Nephron progenitor cell (in vitro differentiated cells): ENCODE results near the gene CREB5.

Experiments
- DNase-seq: peaks from one replicate; pipeline ENCODE4 v3.0.0; 2021
- H3K27ac Mint-ChIP-seq: 2 replicates; pipeline ENCODE4 v1.8.0; 2021; ENCODE audit warnings: mild to moderate bottlenecking, moderate library complexity, mixed read lengths
- H3K27me3 Mint-ChIP-seq: 2 replicates; pipeline ENCODE4 v1.8.0; 2021; ENCODE audit warnings: mild to moderate bottlenecking, low read depth, mixed read lengths; ENCODE audit not compliant: poor library complexity
- H3K36me3 Mint-ChIP-seq: 2 replicates; pipeline ENCODE4 v1.8.0; 2021; ENCODE audit warnings: low read depth, mixed read lengths
- H3K4me1 Mint-ChIP-seq: 2 replicates; pipeline ENCODE4 v1.8.0; 2021; ENCODE audit warnings: mixed read lengths
- H3K4me3 Mint-ChIP-seq: 2 replicates; pipeline ENCODE4 v1.8.0; 2021; ENCODE audit warnings: mild to moderate bottlenecking, moderate library complexity, mixed read lengths
- H3K9me3 Mint-ChIP-seq: 2 replicates; pipeline ENCODE4 v1.8.0; 2021; ENCODE audit warnings: mild to moderate bottlenecking, moderate library complexity, mixed read lengths
- TF ChIP-seq, protein P1 (sequence below): fragments of 200-600 bp; sonication (generic); IDR thresholded peaks from 2 replicates; pipeline ENCODE4 v1.5.0; 2021; ENCODE audit warnings: antibody characterized with exemption

Gene CREB5

DNA sequence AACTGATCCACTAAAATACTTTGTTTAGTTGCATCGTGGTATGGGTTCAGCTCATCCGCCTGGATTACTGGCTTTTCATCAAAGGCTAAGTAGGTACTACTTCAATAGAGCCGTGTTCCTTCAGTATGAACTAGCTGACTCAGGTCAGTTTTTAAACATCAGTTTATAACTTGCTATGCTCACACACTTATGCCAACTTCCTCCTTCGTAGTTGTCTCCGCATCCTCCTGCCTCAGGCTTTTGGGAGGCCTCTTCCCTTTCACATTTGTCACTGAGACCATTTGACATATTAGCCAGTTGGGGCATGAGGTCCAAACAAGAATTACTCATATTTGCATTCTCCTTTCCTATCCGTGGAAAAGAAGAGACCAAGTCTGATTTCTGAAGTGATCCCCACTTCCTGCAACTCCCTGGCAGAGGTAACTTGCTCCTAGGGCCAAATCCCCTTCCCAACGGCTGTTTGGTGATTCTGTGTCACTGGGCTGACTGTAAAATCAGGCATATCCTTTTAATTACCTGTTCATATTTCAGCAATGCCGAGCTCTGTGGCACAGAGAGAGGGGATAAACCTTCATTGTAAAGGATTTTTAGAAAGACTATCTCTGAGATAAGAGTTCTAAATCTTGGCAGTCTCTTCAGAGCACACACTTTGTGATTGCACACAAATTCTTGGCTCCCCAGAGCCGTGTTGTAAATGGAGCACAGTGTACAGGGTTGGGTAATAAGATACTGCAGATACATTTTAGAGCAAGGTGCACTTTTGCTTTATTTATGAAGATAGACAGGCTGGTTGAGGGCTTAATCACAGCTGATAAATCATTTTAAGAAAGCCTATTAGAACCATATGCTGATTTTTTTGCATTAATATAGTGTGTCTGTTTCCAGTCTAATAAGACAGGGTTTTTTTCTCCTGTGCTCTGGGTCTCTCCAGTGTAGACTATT, 108.0 kb downstream of the CREB5 start:
- H3K4me1 Mint-ChIP-seq, result peaks cover 57% of the 10 kb centered on the region
- TF ChIP-seq, protein P1, sequence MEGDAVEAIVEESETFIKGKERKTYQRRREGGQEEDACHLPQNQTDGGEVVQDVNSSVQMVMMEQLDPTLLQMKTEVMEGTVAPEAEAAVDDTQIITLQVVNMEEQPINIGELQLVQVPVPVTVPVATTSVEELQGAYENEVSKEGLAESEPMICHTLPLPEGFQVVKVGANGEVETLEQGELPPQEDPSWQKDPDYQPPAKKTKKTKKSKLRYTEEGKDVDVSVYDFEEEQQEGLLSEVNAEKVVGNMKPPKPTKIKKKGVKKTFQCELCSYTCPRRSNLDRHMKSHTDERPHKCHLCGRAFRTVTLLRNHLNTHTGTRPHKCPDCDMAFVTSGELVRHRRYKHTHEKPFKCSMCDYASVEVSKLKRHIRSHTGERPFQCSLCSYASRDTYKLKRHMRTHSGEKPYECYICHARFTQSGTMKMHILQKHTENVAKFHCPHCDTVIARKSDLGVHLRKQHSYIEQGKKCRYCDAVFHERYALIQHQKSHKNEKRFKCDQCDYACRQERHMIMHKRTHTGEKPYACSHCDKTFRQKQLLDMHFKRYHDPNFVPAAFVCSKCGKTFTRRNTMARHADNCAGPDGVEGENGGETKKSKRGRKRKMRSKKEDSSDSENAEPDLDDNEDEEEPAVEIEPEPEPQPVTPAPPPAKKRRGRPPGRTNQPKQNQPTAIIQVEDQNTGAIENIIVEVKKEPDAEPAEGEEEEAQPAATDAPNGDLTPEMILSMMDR, result no peak
- H3K36me3 Mint-ChIP-seq, result no peaks in the 10 kb centered on the region
- peaks cover 10% of the 10 kb centered on the region for H3K27me3 Mint-ChIP-seq
- DNase-seq, result no peak
- H3K9me3 Mint-ChIP-seq, result no peaks in the 10 kb centered on the region
- no peak overlapping the region for H3K4me3 Mint-ChIP-seq
- H3K27ac Mint-ChIP-seq, result peak overlapping the region; percentile 1

DNA sequence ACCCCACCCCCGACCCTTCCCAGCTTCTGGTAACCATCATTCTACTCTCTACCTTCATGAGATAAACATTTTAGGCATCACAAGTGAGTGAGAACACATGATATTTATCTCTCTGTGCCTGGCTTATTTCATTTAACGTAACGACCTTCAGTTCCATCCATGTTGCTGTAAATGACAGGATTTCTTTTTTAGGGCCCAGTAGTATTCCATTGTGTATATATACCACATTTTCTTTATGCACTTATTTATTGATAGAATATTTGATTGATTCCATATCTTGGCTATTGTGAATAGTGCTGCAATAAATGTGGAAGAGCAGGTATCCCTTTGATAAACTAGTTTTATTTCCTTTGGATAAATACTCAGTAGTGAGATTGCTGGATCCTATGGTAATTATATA, 112.7 kb downstream of the CREB5 start:
- Mint-ChIP-seq H3K4me3 (no peak overlapping the region), H3K4me1 (peaks cover 11% of the 10 kb centered on the region), H3K27ac (no peak overlapping the region), H3K9me3 (no peaks in the 10 kb centered on the region), H3K27me3 (peaks cover 7% of the 10 kb centered on the region), H3K36me3 (no peaks in the 10 kb centered on the region)
- DNase-seq, result no peak
- TF ChIP-seq, protein P1, result no peak

DNA sequence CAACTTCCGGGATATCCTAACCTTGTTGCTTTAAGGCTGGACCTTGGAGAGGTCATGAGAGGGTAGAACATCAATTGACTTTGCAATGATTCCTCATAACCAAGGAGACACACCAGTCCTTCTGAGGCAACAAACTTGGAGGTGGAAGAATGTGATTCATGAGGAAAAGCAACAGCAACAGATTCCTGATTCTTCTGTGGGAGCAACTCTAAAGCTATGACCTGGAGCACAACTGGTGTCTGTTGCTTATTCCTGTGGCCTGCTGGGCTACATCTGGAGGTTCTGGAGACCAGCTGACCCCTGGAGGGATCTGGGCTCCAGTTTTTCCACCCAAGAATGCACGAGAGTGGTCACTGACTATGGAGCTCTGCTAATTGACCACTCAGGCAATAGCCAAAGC, 116.6 kb downstream of the CREB5 start:
- H3K36me3 Mint-ChIP-seq, result no peaks in the 10 kb centered on the region
- no peak overlapping the region for H3K27ac Mint-ChIP-seq
- peaks cover 3% of the 10 kb centered on the region for H3K27me3 Mint-ChIP-seq
- TF ChIP-seq, protein P1, result no peak
- no peak for DNase-seq
- peaks cover 5% of the 10 kb centered on the region for H3K9me3 Mint-ChIP-seq
- H3K4me1 Mint-ChIP-seq, result peaks cover 19% of the 10 kb centered on the region
- no peak overlapping the region for H3K4me3 Mint-ChIP-seq

DNA sequence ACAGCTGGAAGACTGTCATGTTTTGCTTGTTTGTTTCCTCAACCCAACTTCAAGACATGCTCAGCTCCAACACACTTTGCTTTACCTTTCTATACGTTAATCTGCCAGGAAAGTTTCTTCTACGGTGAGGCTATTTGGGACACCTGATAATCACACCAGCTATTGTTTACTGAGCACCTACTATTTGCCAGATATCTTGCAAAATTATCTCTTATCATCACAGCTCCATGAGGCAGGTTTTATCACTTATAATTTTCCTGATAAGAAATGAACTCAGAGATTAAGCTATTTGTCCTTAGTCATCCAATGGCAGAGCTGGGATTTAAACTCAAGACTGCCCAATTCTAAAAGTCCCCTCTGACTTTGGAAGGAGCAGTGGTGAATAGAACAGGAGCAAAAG, 117.4 kb downstream of the CREB5 start:
- peaks cover 6% of the 10 kb centered on the region for H3K27me3 Mint-ChIP-seq
- H3K36me3 Mint-ChIP-seq, result no peaks in the 10 kb centered on the region
- H3K27ac Mint-ChIP-seq, result no peak overlapping the region
- TF ChIP-seq, protein P1, result no peak
- peaks cover 27% of the 10 kb centered on the region for H3K4me1 Mint-ChIP-seq
- no peak overlapping the region for H3K4me3 Mint-ChIP-seq
- no peak for DNase-seq
- H3K9me3 Mint-ChIP-seq, result peaks cover 5% of the 10 kb centered on the region

DNA sequence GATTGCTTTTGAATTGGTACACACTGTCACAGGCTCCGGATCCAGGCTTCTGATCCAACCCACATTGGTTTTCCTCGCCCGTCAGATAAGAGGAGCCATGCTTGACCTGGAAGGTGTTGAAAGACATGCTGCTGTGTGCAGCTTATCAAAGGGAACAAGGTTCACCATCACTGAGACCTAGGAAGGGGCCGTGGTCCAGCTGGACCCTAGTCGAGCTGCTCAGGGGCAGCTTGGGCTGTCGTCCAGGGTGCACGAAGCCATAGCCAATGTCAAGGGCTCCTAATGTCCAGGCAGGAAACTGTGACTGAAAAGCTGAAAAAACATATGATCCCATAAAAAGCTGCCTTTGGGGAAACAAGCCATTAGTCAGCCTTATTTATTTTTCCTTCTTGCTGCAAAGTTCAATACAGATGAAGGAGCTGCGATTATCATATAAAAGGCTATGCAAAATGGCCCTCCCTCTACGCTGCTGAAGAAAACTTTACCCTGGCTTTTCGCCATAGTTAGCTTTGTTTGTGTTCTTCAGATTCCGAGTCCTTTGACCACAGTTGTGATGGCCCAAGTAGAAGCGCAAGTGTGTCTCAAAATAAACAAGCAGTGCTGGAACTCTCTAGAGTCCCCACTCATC, 118.0 kb downstream of the CREB5 start:
- Mint-ChIP-seq H3K27ac (no peak overlapping the region), H3K27me3 (peaks cover 6% of the 10 kb centered on the region), H3K36me3 (no peaks in the 10 kb centered on the region)

More for the DNA sequence above, 118.0 kb downstream of the CREB5 start:
- Mint-ChIP-seq H3K4me1 (peaks cover 27% of the 10 kb centered on the region), H3K4me3 (no peak overlapping the region), H3K9me3 (peaks cover 5% of the 10 kb centered on the region)
- TF ChIP-seq, protein P1, result no peak
- DNase-seq, result no peak
